WTC11 (cell line): ENCODE data around the gene CPNE9. TPM values are rescaled to one million over a fixed set of nuclear protein-coding genes. Genes with fewer than 3 reads are reported as not detected.

ENCODE experiments used
- ATAC-seq: fragments of 200-7000 bp; cut with Tn5 transposase; 2 replicates; pipeline ENCODE4 v1.10.0; 2021; ENCODE audit warnings: mild to moderate bottlenecking, moderate library complexity
- CTCF ChIA-PET: fragments of 300-600 bp; sonication (Branson Sonifier 250); formaldehyde crosslinking; loops from one replicate; lab custom pipeline; 2021; ENCODE audit warnings: antibody characterized with exemption; lab: Charles Lee
- POLR2A ChIA-PET: fragments of 350-600 bp; sonication (Branson Sonifier 250); formaldehyde crosslinking; loops from one replicate; lab custom pipeline; 2021; ENCODE audit warnings: antibody characterized with exemption; lab: Charles Lee
- DNase-seq: peaks from one replicate; pipeline ENCODE4 v3.0.0; 2021; ENCODE audit warnings: low spot score
- H3K27ac Mint-ChIP-seq: 2 replicates; pipeline ENCODE4 v1.8.0; 2021; ENCODE audit warnings: mixed read lengths
- H3K27me3 Mint-ChIP-seq: 2 replicates; pipeline ENCODE4 v1.8.0; 2021; ENCODE audit warnings: low read depth, mild to moderate bottlenecking, moderate library complexity, mixed read lengths
- H3K36me3 Mint-ChIP-seq: 2 replicates; pipeline ENCODE4 v1.8.0; 2021; ENCODE audit warnings: mixed read lengths
- H3K4me1 Mint-ChIP-seq: 2 replicates; pipeline ENCODE4 v1.8.0; 2022; ENCODE audit warnings: mixed read lengths
- H3K4me3 Mint-ChIP-seq: 2 replicates; pipeline ENCODE4 v1.8.0; 2021; ENCODE audit warnings: mild to moderate bottlenecking, moderate library complexity, mixed read lengths
- H3K9me3 Mint-ChIP-seq: 2 replicates; pipeline ENCODE4 v1.8.0; 2021; ENCODE audit warnings: mixed read lengths
- CBFB ChIP-seq: sonication (generic); formaldehyde crosslinking; IDR thresholded peaks from 2 replicates; pipeline ENCODE4 v1.8.1; 2022; ENCODE audit warnings: mild to moderate bottlenecking, low read depth, missing genetic modification reagents
- EMX1 ChIP-seq: fragments of 250-450 bp; sonication (Bioruptor Pico); IDR thresholded peaks from 2 replicates; pipeline ENCODE4 v1.8.0; 2021; ENCODE audit warnings: mild to moderate bottlenecking
- ERG ChIP-seq: fragments of 250-450 bp; sonication (Bioruptor Pico); IDR thresholded peaks from 2 replicates; pipeline ENCODE4 v1.8.0; 2021; ENCODE audit warnings: mild to moderate bottlenecking
- ETV6 ChIP-seq: sonication (generic); formaldehyde crosslinking; IDR thresholded peaks from 2 replicates; pipeline ENCODE4 v1.8.1; 2022; ENCODE audit warnings: mild to moderate bottlenecking, missing genetic modification reagents
- FOXJ3 ChIP-seq: sonication (generic); formaldehyde crosslinking; IDR thresholded peaks from 2 replicates; pipeline ENCODE4 v1.9.0; 2021; ENCODE audit warnings: missing genetic modification reagents, mild to moderate bottlenecking, borderline replicate concordance
- GRHL2 ChIP-seq: fragments of 250-450 bp; sonication (Bioruptor Pico); IDR thresholded peaks from 2 replicates; pipeline ENCODE4 v1.8.0; 2022; ENCODE audit warnings: mild to moderate bottlenecking, moderate library complexity; ENCODE audit not compliant: insufficient replicate concordance, severe bottlenecking
- IRF2 ChIP-seq: sonication (generic); formaldehyde crosslinking; IDR thresholded peaks from 2 replicates; pipeline ENCODE4 v1.8.0; 2022; ENCODE audit warnings: low read depth, missing genetic modification reagents, borderline replicate concordance
- MLX ChIP-seq: sonication (generic); formaldehyde crosslinking; IDR thresholded peaks from 2 replicates; pipeline ENCODE4 v1.8.1; 2023; ENCODE audit warnings: mild to moderate bottlenecking, missing genetic modification reagents, moderate library complexity
- MYBL2 ChIP-seq: sonication (generic); formaldehyde crosslinking; IDR thresholded peaks from 2 replicates; pipeline ENCODE4 v1.8.1; 2023; ENCODE audit warnings: mild to moderate bottlenecking, moderate library complexity, missing genetic modification reagents
- SMAD3 ChIP-seq: sonication (generic); formaldehyde crosslinking; IDR thresholded peaks from 2 replicates; pipeline ENCODE4 v1.8.0; 2022; ENCODE audit warnings: missing genetic modification reagents, mild to moderate bottlenecking, borderline replicate concordance
- USF1 ChIP-seq: sonication (generic); formaldehyde crosslinking; IDR thresholded peaks from 2 replicates; pipeline ENCODE4 v1.8.0; 2022; ENCODE audit warnings: mild to moderate bottlenecking, missing genetic modification reagents
- ZBTB21 ChIP-seq: sonication (generic); formaldehyde crosslinking; IDR thresholded peaks from 2 replicates; pipeline ENCODE4 v1.8.1; 2023; ENCODE audit warnings: mild to moderate bottlenecking, missing genetic modification reagents, borderline replicate concordance
- ZNF219 ChIP-seq: sonication (generic); formaldehyde crosslinking; IDR thresholded peaks from 2 replicates; pipeline ENCODE4 v1.8.0; 2023; ENCODE audit warnings: missing genetic modification reagents, mild to moderate bottlenecking, borderline replicate concordance
- ZNF512 ChIP-seq: sonication (generic); formaldehyde crosslinking; IDR thresholded peaks from 2 replicates; pipeline ENCODE4 v1.8.1; 2022; ENCODE audit warnings: missing genetic modification reagents, borderline replicate concordance
- ZNF671 ChIP-seq: fragments of 250-450 bp; sonication (Bioruptor Pico); IDR thresholded peaks from 2 replicates; pipeline ENCODE4 v1.8.0; 2021; ENCODE audit warnings: mild to moderate bottlenecking
- ZSCAN18 ChIP-seq: fragments of 250-450 bp; sonication (Bioruptor Pico); IDR thresholded peaks from 2 replicates; pipeline ENCODE4 v2.1.2; 2022; ENCODE audit warnings: mild to moderate bottlenecking, moderate library complexity
- total RNA-seq: library from RNA; stranded (reverse); gene quantifications from 3 replicates; pipeline ENCODE4 v1.2.3, GENCODE V29; 2021
- TF ChIP-seq, protein P1 (sequence below): sonication (generic); formaldehyde crosslinking; IDR thresholded peaks from 2 replicates; pipeline ENCODE4 v1.8.0; 2023; ENCODE audit warnings: mild to moderate bottlenecking, missing genetic modification reagents
- TF ChIP-seq, protein P2 (sequence below): sonication (generic); formaldehyde crosslinking; IDR thresholded peaks from 2 replicates; pipeline ENCODE4 v1.8.1; 2023; ENCODE audit warnings: mild to moderate bottlenecking, missing genetic modification reagents, moderate library complexity
- TF ChIP-seq, protein P3 (sequence below): sonication (generic); formaldehyde crosslinking; IDR thresholded peaks from 2 replicates; pipeline ENCODE4 v1.8.1; 2022; ENCODE audit warnings: mild to moderate bottlenecking, moderate library complexity, missing genetic modification reagents

CPNE9 gene
- total RNA-seq, 1 experiment from 2014 or later = 3.2 TPM

DNA sequence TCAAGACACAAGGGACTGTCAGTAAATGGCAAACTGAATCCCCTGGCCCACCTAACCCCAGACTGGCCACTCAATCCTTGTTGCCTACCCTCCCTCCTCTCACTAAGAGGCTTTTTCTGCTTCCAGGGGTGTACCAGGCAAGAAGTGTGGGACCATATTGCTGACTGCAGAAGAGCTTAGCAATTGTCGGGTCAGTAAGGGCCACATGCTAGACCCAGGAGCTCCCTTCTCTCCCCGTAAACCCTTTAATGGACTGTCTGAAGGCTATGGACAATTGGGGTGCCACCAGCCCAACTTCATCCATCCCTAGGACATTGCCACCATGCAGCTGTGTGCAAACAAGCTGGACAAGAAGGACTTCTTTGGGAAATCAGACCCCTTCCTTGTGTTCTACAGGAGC lies 8.8 kb downstream of the CPNE9 start (continued):
- TF ChIP-seq, protein P1, sequence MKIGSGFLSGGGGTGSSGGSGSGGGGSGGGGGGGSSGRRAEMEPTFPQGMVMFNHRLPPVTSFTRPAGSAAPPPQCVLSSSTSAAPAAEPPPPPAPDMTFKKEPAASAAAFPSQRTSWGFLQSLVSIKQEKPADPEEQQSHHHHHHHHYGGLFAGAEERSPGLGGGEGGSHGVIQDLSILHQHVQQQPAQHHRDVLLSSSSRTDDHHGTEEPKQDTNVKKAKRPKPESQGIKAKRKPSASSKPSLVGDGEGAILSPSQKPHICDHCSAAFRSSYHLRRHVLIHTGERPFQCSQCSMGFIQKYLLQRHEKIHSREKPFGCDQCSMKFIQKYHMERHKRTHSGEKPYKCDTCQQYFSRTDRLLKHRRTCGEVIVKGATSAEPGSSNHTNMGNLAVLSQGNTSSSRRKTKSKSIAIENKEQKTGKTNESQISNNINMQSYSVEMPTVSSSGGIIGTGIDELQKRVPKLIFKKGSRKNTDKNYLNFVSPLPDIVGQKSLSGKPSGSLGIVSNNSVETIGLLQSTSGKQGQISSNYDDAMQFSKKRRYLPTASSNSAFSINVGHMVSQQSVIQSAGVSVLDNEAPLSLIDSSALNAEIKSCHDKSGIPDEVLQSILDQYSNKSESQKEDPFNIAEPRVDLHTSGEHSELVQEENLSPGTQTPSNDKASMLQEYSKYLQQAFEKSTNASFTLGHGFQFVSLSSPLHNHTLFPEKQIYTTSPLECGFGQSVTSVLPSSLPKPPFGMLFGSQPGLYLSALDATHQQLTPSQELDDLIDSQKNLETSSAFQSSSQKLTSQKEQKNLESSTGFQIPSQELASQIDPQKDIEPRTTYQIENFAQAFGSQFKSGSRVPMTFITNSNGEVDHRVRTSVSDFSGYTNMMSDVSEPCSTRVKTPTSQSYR (CRISPR knock-in tag) = no peak
- no peak for TF ChIP-seq ZNF671 (CRISPR knock-in tag)
- TF ChIP-seq CBFB (CRISPR knock-in tag) = no peak
- TF ChIP-seq MLX (CRISPR knock-in tag) = no peak

GRCh38 chr3:9713142-9713541 lies 9.5 kb downstream of the CPNE9 start:
- no peak overlapping the region for H3K27ac Mint-ChIP-seq
- H3K4me1 Mint-ChIP-seq = peaks cover 5% of the 10 kb centered on the region; the same call in 1 of the 2 replicates
- no peaks in the 10 kb centered on the region for H3K9me3 Mint-ChIP-seq
- CTCF ChIA-PET = interaction anchor here (8.9 kb wide), 1 partner anchor 14 kb away, joined by 72 read pairs; no protein-coding TSS in a partner anchor
- peaks cover 35% of the 10 kb centered on the region for H3K27me3 Mint-ChIP-seq
- no peaks in the 10 kb centered on the region for H3K36me3 Mint-ChIP-seq
- no peak for ATAC-seq
- H3K4me3 Mint-ChIP-seq = no peak overlapping the region
- DNase-seq = no peak
- POLR2A ChIA-PET = no interaction called here
- no peak for TF ChIP-seq IRF2 (CRISPR knock-in tag)
- TF ChIP-seq GRHL2 (CRISPR knock-in tag) = no peak
- TF ChIP-seq, protein P2, sequence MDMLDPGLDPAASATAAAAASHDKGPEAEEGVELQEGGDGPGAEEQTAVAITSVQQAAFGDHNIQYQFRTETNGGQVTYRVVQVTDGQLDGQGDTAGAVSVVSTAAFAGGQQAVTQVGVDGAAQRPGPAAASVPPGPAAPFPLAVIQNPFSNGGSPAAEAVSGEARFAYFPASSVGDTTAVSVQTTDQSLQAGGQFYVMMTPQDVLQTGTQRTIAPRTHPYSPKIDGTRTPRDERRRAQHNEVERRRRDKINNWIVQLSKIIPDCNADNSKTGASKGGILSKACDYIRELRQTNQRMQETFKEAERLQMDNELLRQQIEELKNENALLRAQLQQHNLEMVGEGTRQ (CRISPR knock-in tag) = no peak
- TF ChIP-seq EMX1 (CRISPR knock-in tag) = no peak
- no peak for TF ChIP-seq ZNF512 (CRISPR knock-in tag)
- TF ChIP-seq ZNF219 = no peak
- no peak for TF ChIP-seq MLX (CRISPR knock-in tag)
- no peak for TF ChIP-seq SMAD3 (CRISPR knock-in tag)

- peaks cover 36% of the 10 kb centered on the region for H3K27me3 Mint-ChIP-seq
- peak; percentile 77 for DNase-seq
- ChIA-PET POLR2A (no interaction called here), CTCF (interaction anchor here (0.5 to 5.1 kb wide), 7 partner anchors 8 to 253 kb away, joined by 3 to 60 read pairs (median 6); partner anchors contain the start of gene BRPF1)
- ATAC-seq = peak; percentile 98
- no peak overlapping the region for H3K4me3 Mint-ChIP-seq
- peaks cover 5% of the 10 kb centered on the region; the same call in 1 of the 2 replicates for H3K4me1 Mint-ChIP-seq
- no peak overlapping the region for H3K27ac Mint-ChIP-seq
- H3K36me3 Mint-ChIP-seq = no peaks in the 10 kb centered on the region
- H3K9me3 Mint-ChIP-seq = no peaks in the 10 kb centered on the region
- TF ChIP-seq MYBL2 (CRISPR knock-in tag) (no peak), ZBTB21 (CRISPR knock-in tag) (no peak), ZSCAN18 (CRISPR knock-in tag) (no peak), FOXJ3 (CRISPR knock-in tag) (no peak), USF1 (CRISPR knock-in tag) (no peak), ZNF512 (CRISPR knock-in tag) (no peak), ERG (CRISPR knock-in tag) (no peak), ETV6 (CRISPR knock-in tag) (no peak)
- TF ChIP-seq, protein P3, sequence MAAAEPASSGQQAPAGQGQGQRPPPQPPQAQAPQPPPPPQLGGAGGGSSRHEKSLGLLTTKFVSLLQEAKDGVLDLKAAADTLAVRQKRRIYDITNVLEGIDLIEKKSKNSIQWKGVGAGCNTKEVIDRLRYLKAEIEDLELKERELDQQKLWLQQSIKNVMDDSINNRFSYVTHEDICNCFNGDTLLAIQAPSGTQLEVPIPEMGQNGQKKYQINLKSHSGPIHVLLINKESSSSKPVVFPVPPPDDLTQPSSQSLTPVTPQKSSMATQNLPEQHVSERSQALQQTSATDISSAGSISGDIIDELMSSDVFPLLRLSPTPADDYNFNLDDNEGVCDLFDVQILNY (CRISPR knock-in tag) = no peak
Measured at GRCh38 chr3:9715136-9715535, 11.5 kb downstream of the CPNE9 start.
